ENCODE measurements around the gene MAPK8IP3. TPM values are rescaled to one million over a fixed set of nuclear protein-coding genes. Genes with fewer than 3 reads are reported as not detected.
"Not testable (repeated sequence)": the region's sequence is repeated elsewhere in the genome, so short reads cannot be mapped to it uniquely, and the experiment has no call there.

MAPK8IP3 gene
- total RNA-seq, 2 experiments from 2014 or later = 46.5 to 50.7 TPM

DNA sequence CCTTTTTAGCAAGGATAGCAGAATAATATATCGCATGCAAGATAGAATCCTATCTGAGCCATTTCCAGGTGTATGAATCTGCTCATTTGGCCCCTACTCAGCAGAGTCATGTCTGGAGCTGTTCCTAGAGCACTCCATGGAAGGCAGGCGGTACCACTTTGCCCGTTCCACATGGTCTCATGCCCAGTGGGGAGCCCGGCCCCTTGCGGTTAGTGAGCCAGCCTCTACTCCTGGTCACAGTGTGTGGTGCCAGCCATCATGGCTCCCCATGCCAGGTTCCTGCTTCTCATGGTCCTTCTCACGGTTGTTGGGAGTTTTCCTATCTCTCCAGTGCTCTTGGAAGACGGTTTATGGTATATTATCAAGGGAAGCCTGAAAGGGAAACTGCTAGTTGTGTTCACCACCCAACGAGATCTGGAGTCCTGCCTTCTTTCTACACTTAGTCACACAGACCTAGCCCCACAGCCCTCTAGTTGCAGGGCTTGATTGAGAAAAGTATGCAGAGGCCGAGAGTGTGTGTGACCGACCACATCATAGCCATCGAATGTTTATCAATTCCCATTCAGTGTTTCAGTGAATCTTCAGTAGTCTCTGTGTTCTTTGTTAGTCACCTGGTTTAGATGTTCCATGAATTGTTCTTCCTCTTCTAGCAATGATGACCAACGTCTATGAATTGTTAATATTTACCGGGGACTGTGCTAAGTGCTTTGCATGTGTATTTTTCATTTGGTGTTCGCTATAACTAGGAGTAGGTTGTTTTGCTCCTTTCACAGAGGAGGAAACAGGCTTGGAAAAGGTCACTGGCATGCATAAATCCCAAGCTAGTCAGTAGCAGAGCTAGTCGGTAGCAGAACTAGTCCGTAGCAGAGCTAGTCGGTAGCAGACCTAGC is 18.3 kb upstream of the MAPK8IP3 start:
- CTCF ChIA-PET = no interaction called here
- DNase-seq = no peak
- H3K36me3 Mint-ChIP-seq (ENCODE audit: low read depth) = peaks cover 30% of the 10 kb centered on the region
- no peak overlapping the region for H3K27ac Mint-ChIP-seq
- H3K9me3 Mint-ChIP-seq = no peaks in the 10 kb centered on the region
- intact Hi-C loops (cut with micrococcal nuclease) = no loop called here
- H3K4me1 Mint-ChIP-seq (ENCODE audit: low read depth) = peaks cover 14% of the 10 kb centered on the region
- H3K27me3 Mint-ChIP-seq (ENCODE audit: low read depth) = no peaks in the 10 kb centered on the region
- no peak overlapping the region for H3K4me3 Mint-ChIP-seq

DNA sequence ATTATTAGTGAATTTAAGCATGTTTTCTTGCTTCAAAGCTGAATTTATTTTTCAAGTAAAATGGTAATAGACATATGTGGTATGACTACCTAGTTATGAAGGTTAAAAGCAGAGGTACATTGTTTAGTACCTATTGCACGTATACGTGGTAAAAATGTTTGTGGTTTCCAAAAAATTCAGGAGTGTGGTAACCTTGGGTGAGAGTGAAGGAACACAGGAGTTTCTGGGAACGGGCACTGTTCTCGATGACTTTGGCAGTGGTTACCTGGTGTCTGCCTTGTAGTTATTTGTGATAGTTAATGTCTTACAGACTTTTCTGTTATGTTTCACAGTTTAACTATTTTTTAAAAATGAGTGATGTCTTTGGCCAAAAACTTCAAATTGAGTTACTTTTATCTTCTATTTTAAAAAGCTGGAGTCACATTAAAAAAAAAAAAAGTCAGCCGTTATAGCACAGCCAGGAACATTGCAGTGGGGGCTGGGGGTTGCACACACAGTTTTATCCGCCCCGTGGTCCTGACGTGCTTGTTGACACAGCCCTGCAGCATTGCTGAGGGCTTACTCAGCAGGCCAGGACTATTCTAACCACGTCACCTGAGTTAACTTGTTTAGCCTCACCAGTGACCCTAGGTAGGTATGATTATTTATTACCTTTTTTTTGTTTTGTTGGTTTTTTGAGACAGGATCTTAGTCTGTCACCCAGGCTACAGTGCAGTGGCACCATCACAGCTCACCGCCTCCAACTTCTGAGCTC is 17.0 kb upstream of the MAPK8IP3 start:
- no peak for DNase-seq
- H3K27ac Mint-ChIP-seq = no peak overlapping the region
- no peaks in the 10 kb centered on the region for H3K27me3 Mint-ChIP-seq (ENCODE audit: low read depth)
- CTCF ChIA-PET = no interaction called here
- peaks cover 33% of the 10 kb centered on the region for H3K36me3 Mint-ChIP-seq (ENCODE audit: low read depth)
- intact Hi-C loops (cut with micrococcal nuclease) = no loop called here
- no peak overlapping the region for H3K4me3 Mint-ChIP-seq
- H3K9me3 Mint-ChIP-seq = no peaks in the 10 kb centered on the region
- H3K4me1 Mint-ChIP-seq (ENCODE audit: low read depth) = peaks cover 12% of the 10 kb centered on the region

DNA sequence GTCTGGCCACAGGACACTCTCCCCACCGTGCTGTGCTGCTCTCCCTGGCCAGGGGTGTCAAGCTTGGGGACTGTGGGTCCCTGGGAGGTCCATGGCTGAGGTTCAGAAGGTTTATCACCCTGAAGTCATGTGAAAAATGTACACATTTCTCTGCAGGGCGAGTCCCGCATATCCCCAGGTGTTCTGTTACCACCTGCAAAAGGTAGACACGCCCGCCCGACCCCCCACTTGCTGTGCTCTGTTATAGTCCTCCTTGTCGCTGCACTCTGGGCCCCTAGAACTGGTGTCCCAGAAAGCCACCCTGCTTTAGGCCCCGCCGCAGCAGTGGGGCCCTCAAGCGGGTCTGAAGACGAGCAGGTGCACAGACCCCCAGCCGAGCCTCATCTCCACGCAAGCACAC is 16.1 kb upstream of the MAPK8IP3 start:
- Mint-ChIP-seq H3K27ac (no peak overlapping the region), H3K36me3 (ENCODE audit: low read depth) (peaks cover 35% of the 10 kb centered on the region), H3K27me3 (ENCODE audit: low read depth) (no peaks in the 10 kb centered on the region), H3K4me1 (ENCODE audit: low read depth) (peaks cover 12% of the 10 kb centered on the region), H3K9me3 (no peaks in the 10 kb centered on the region), H3K4me3 (no peak overlapping the region)
- intact Hi-C loops (cut with micrococcal nuclease) = no loop called here
- no peak for DNase-seq
- CTCF ChIA-PET = interaction anchor here (0.7 kb wide), 1 partner anchor 195 kb away, joined by 3 read pairs; no protein-coding TSS in a partner anchor

DNA sequence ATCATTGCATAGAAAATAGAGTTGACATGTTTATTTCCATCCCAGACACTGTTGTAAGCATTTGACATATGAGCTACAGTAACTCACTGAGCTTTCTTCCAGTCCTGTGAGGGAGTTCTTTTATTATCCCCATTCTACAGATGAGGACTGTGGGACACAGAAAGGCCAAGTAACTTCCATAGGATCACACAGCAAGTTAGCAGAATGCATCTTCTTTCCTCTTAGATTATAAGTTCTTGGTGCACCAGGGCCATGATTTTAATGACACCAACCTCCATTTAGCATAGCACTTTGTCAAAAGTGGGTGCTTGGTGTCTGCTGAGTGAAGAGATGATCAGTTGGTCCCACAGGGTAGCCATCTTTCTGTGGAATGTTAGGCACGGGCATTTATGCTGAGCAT is 15.2 kb upstream of the MAPK8IP3 start:
- Mint-ChIP-seq H3K9me3 (no peaks in the 10 kb centered on the region), H3K27ac (no peak overlapping the region), H3K4me3 (no peak overlapping the region), H3K36me3 (ENCODE audit: low read depth) (peaks cover 32% of the 10 kb centered on the region), H3K4me1 (ENCODE audit: low read depth) (peaks cover 12% of the 10 kb centered on the region), H3K27me3 (ENCODE audit: low read depth) (no peaks in the 10 kb centered on the region)
- CTCF ChIA-PET = no interaction called here
- intact Hi-C loops (cut with micrococcal nuclease) = no loop called here
- no peak for DNase-seq

DNA sequence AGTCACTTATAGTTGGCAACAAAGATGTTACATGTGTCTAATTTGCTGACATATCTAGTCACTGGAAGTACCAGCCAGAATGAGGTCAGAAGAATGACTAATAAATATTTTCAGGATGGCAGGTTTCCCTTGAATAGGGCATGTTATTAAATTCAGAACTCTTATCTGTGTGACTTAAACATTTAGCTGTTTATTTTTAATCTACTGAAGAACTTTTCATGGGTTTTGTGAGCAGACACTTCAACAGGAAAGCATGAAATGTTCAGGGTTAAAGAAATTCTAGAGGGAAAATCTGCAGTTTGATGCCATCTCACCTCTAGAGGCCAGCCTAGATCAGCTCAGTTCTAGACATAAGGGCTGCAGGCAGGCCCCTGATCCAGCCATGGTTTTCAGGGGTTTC is 14.7 kb upstream of the MAPK8IP3 start:
- H3K27ac Mint-ChIP-seq = no peak overlapping the region
- DNase-seq = no peak
- H3K9me3 Mint-ChIP-seq = no peaks in the 10 kb centered on the region
- CTCF ChIA-PET = no interaction called here
- H3K4me1 Mint-ChIP-seq (ENCODE audit: low read depth) = peaks cover 12% of the 10 kb centered on the region
- intact Hi-C loops (cut with micrococcal nuclease) = no loop called here
- no peaks in the 10 kb centered on the region for H3K27me3 Mint-ChIP-seq (ENCODE audit: low read depth)
- peaks cover 32% of the 10 kb centered on the region for H3K36me3 Mint-ChIP-seq (ENCODE audit: low read depth)
- no peak overlapping the region for H3K4me3 Mint-ChIP-seq

DNA sequence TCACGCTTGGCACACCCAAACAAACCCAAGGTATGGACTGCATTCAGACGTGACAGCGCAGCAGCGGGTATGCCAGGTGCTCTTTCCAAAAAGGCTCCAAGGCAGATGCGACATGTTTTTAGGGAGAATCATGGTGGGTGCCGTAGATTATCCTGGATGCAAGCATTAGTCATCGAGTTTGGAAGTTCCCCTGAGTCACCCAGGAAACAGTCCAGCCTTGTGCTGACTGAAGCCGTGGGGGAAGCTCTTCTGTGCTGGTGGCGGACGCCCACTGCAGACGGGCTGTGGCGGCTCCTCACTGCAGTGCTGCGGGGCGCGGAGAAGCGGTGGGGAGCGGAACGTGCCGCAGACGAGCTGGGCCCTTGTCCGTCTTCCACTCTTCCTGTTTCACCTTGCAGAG is 14.0 kb upstream of the MAPK8IP3 start:
- Mint-ChIP-seq H3K4me1 (ENCODE audit: low read depth) (peaks cover 11% of the 10 kb centered on the region), H3K27me3 (ENCODE audit: low read depth) (no peaks in the 10 kb centered on the region)
- CTCF ChIA-PET = no interaction called here

DNA sequence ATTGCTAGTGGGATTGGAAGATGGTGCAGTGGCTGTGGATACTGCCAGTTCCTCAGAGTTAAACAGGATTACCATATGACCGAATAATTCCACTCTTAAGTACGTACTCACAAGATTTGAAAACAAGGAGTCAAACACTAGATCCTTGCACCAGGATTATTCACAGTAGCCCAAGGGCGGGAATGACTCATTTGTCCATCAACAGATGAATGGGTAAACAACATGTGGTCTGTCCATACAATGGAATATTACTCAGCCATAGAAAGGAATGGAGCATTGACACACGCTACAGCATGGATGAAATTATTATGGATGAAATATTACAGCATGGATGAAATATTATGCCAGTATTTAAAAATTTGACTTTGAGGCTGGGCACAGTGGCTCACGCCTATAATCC is 9.1 kb upstream of the MAPK8IP3 start:
- intact Hi-C loops (cut with micrococcal nuclease) = no loop called here
- no peaks in the 10 kb centered on the region for H3K4me1 Mint-ChIP-seq (ENCODE audit: low read depth)
- H3K9me3 Mint-ChIP-seq = no peaks in the 10 kb centered on the region
- no peak for DNase-seq
- H3K27me3 Mint-ChIP-seq (ENCODE audit: low read depth) = no peaks in the 10 kb centered on the region
- CTCF ChIA-PET = no interaction called here
- peaks cover 31% of the 10 kb centered on the region for H3K36me3 Mint-ChIP-seq (ENCODE audit: low read depth)
- H3K27ac Mint-ChIP-seq = no peak overlapping the region
- H3K4me3 Mint-ChIP-seq = no peak overlapping the region

More for the DNA sequence above, 14.0 kb upstream of the MAPK8IP3 start:
- Mint-ChIP-seq H3K27ac (no peak overlapping the region), H3K9me3 (no peaks in the 10 kb centered on the region), H3K4me3 (no peak overlapping the region), H3K36me3 (ENCODE audit: low read depth) (peaks cover 33% of the 10 kb centered on the region)
- DNase-seq = no peak
- intact Hi-C loops (cut with micrococcal nuclease) = no loop called here

DNA sequence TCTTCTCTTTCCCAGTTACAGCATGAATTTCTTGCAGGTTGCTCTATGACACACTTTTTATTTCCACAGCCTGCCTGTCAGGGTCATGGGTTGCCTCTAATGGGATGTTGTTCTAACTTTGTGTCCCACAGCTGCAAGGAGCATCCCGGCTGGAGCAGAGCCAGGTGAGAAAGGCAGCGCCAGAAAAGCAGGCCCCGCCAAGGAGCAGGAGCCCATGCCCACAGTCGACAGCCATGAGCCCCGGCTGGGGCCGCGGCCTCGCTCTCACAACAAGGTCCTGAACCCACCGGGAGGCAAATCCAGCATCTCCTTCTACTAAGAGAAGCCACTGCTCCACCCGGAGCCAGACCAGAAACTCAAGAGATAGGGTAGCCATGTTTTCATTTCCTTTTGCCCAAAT is 7.3 kb upstream of the MAPK8IP3 start:
- Mint-ChIP-seq H3K27me3 (ENCODE audit: low read depth) (no peaks in the 10 kb centered on the region), H3K4me3 (no peak overlapping the region), H3K27ac (no peak overlapping the region), H3K36me3 (ENCODE audit: low read depth) (peaks cover 24% of the 10 kb centered on the region), H3K9me3 (no peaks in the 10 kb centered on the region), H3K4me1 (ENCODE audit: low read depth) (no peaks in the 10 kb centered on the region)
- DNase-seq = no peak
- intact Hi-C loops (cut with micrococcal nuclease) = no loop called here
- CTCF ChIA-PET = no interaction called here

DNA sequence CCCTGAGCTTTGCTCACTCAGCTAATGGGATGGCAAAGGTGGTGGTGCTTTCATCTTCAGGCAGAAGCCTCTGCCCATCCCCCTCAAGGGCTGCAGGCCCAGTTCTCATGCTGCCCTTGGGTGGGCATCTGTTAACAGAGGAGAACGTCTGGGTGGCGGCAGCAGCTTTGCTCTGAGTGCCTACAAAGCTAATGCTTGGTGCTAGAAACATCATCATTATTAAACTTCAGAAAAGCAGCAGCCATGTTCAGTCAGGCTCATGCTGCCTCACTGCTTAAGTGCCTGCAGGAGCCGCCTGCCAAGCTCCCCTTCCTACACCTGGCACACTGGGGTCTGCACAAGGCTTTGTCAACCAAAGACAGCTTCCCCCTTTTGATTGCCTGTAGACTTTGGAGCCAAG is 5.7 kb upstream of the MAPK8IP3 start:
- no peak overlapping the region for H3K27ac Mint-ChIP-seq
- H3K4me3 Mint-ChIP-seq = no peak overlapping the region
- CTCF ChIA-PET = interaction anchor here (1.2 kb wide), 1 partner anchor 22 kb away, joined by 3 read pairs; the partner anchor contains the start of gene JPT2
- DNase-seq = no peak
- H3K36me3 Mint-ChIP-seq (ENCODE audit: low read depth) = peaks cover 16% of the 10 kb centered on the region
- no peaks in the 10 kb centered on the region for H3K27me3 Mint-ChIP-seq (ENCODE audit: low read depth)
- H3K4me1 Mint-ChIP-seq (ENCODE audit: low read depth) = peaks cover 7% of the 10 kb centered on the region
- intact Hi-C loops (cut with micrococcal nuclease) = no loop called here
- H3K9me3 Mint-ChIP-seq = no peaks in the 10 kb centered on the region

DNA sequence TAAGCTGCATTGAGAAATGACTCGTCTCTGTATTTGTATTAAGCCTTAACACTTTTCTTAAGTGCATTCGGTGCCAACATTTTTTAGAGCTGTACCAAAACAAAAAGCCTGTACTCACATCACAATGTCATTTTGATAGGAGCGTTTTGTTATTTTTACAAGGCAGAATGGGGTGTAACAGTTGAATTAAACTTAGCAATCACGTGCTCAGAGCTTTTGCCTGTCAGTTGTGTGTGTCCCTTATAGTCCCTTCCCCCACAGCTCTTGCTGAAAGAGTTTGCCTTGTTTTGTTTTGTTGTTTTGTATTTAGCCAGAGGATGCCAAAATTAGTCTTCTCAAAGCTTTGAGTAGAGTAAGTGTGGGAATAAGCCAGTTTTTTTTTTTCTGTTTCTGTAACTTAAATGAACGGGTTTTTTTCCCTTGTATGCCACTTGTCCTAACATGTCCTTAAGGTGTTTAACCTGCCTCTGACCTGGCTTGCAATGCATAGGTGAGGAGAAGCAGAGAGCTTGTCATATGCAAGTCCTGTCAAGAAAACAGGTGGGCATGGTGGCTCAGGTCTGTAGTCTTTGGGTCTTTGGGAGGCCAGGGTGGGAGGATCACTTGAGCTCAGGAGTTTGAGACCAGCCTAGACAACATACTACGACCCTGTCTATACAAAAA is 4.6 kb upstream of the MAPK8IP3 start:
- peaks cover 12% of the 10 kb centered on the region for H3K4me1 Mint-ChIP-seq (ENCODE audit: low read depth)
- CTCF ChIA-PET = interaction anchor here (0.6 kb wide), 2 partner anchors 404 to 749 kb away, joined by 3 to 4 read pairs; no protein-coding TSS in a partner anchor
- no peaks in the 10 kb centered on the region for H3K9me3 Mint-ChIP-seq
- intact Hi-C loops (cut with micrococcal nuclease) = no loop called here
- no peak overlapping the region for H3K4me3 Mint-ChIP-seq
- H3K27me3 Mint-ChIP-seq (ENCODE audit: low read depth) = no peaks in the 10 kb centered on the region
- no peak for DNase-seq
- peak overlapping the region; percentile 61 for H3K27ac Mint-ChIP-seq
- H3K36me3 Mint-ChIP-seq (ENCODE audit: low read depth) = peaks cover 14% of the 10 kb centered on the region

DNA sequence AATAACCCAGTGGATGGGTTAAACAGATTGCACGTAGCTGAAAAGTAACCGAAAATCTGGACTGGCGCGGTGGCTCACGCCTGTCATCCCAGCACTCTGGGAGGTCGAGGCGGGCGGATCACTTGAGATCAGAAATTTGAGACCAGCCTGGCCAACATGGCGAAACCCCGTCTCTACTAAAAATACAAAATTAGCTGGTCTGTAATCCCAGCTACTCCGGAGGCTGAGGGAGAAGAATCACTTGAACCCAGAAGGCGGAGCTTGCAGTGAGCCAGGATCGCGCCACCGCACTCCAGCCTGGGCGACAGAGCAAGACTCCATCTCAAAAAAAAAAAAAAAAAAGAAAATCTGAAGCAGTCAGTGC is 689 bp upstream of the MAPK8IP3 start:
- not testable (repeated sequence) for H3K9me3 Mint-ChIP-seq; H3K36me3 Mint-ChIP-seq (ENCODE audit: low read depth); H3K27me3 Mint-ChIP-seq (ENCODE audit: low read depth)
- DNase-seq = peak; percentile 45
- Mint-ChIP-seq H3K27ac (peak overlapping the region; percentile 92), H3K4me1 (ENCODE audit: low read depth) (peaks cover 29% of the 10 kb centered on the region), H3K4me3 (peak overlapping the region; percentile 98)
- CTCF ChIA-PET = interaction anchor here (0.7 to 2.1 kb wide), 11 partner anchors 22 to 396 kb away, joined by 3 to 10 read pairs (median 3); partner anchors contain the start of genes EME2, JPT2, MRPS34 and NUBP2
- intact Hi-C loops (cut with micrococcal nuclease) = loop anchor here (1.0 to 5.0 kb wide), 2 partner anchors 27 to 228 kb away; partner anchors contain the start of genes CLCN7 and JPT2

All from activated naive CD4-positive, alpha-beta T cell treated with anti-CD3 and anti-CD28 coated beads for 36 hours (primary cell).